ENCODE data around the gene MORN1.

DNA sequence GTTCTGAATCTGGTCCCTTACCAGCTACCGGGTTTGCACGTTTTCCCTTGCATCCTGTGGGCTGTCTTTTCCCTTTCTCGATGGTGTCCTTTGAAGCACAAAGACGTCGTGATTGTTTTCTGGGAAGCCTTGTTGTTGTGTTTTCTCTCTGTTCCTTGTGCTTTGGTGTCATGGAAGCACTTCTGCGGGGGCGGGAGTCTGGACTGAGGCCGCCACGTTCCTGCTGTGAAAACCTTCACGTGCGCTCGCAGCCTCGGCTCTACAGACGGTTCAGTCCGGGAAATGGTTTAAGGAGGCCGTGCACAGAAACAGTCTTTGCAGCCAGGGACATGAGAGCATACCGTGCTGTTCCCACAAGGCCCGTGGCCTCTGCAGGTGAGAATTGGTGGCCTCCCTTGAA is 94.7 kb downstream of the MORN1 start:
- TF ChIP-seq POLR2AphosphoS5 (IDR thresholded peaks at IDR 0.05) (peak in 1 of 3 donors; percentile 17), POLR2A (IDR thresholded peaks at IDR 0.05) (no peak)
